H1 (cell line): ENCODE measurements around the gene LNPK. TPM values are rescaled to one million over a fixed set of nuclear protein-coding genes. Genes with fewer than 3 reads are reported as not detected.

Experiments
- CTCF ChIA-PET: fragments of 300-600 bp; sonication (Branson Sonifier 250); formaldehyde crosslinking; loops from one replicate; lab custom pipeline; 2021; ENCODE audit not compliant: partially characterized antibody; lab: Charles Lee
- POLR2A ChIA-PET: fragments of 300-600 bp; sonication (Branson Sonifier 250); formaldehyde crosslinking; loops from one replicate; lab custom pipeline; 2021; ENCODE audit warnings: inconsistent platforms; ENCODE audit not compliant: partially characterized antibody; lab: Charles Lee
- DNase-seq, 2 experiments: peaks; one replicate each; pipeline versions ENCODE4 v3.0.0 to v3.0.0-alpha.2; 2010 to 2022; ENCODE audit warnings: low spot score in 2 of 2, low read depth in 1 of 2, mixed read lengths in 1 of 2
- FAIRE-seq: peaks from 2 replicates; lab custom pipeline; 2011; peaks lifted over from hg19 to GRCh38; lab: Jason Lieb, UNC
- H2AFZ ChIP-seq: 2 replicates; pipeline ENCODE4 v1.8.1; 2012; ENCODE audit warnings: low read length, inconsistent platforms
- H2AK5ac ChIP-seq: 2 replicates; pipeline ENCODE4 v1.6.1; 2013; ENCODE audit warnings: low read depth, low read length
- H2BK120ac ChIP-seq: replicated peaks from 2 replicates; pipeline ENCODE3; 2013; ENCODE audit warnings: low read depth, low read length, inconsistent platforms
- H2BK12ac ChIP-seq: 2 replicates; pipeline ENCODE4 v1.6.1; 2013; ENCODE audit warnings: low read depth, low read length
- H2BK15ac ChIP-seq: 2 replicates; pipeline ENCODE4 v1.6.1; 2013; ENCODE audit warnings: low read length
- H2BK20ac ChIP-seq: 2 replicates; pipeline ENCODE4 v1.6.1; 2013; ENCODE audit warnings: low read length
- H2BK5ac ChIP-seq: 2 replicates; pipeline ENCODE4 v1.6.1; 2013; ENCODE audit warnings: low read depth, low read length
- H3K14ac ChIP-seq: 2 replicates; pipeline ENCODE4 v1.6.1; 2013; ENCODE audit warnings: inconsistent platforms; ENCODE audit not compliant: insufficient read length
- H3K18ac ChIP-seq: 2 replicates; pipeline ENCODE4 v1.6.1; 2013; ENCODE audit warnings: low read length; ENCODE audit errors: extremely low read depth
- H3K23ac ChIP-seq: 2 replicates; pipeline ENCODE4 v1.6.1; 2013; ENCODE audit warnings: inconsistent platforms; ENCODE audit not compliant: insufficient read length
- H3K23me2 ChIP-seq: 2 replicates; pipeline ENCODE4 v1.6.1; 2013; ENCODE audit warnings: low read depth, low read length
- H3K27ac ChIP-seq: 2 replicates; pipeline ENCODE4 v1.6.1; 2011; ENCODE audit warnings: low read depth, low read length, inconsistent platforms
- H3K27me3 ChIP-seq, 4 experiments: replicated peaks in 1 of 4; 1 replicate in 1 of 4; 2 replicates in 3 of 4; pipeline versions ENCODE4 v1.6.1 to v1.8.1; 2011 to 2013; ENCODE audit warnings: low read length in 3 of 4, mild to moderate bottlenecking in 3 of 4, inconsistent platforms in 2 of 4, mixed read lengths in 2 of 4, moderate library complexity in 1 of 4; ENCODE audit not compliant: control insufficient read depth in 3 of 4, insufficient read depth in 3 of 4; ENCODE audit errors: extremely low read depth in 1 of 4
- H3K36me3 ChIP-seq, 4 experiments: 2 replicates each; pipeline versions ENCODE4 v1.6.1 to v1.8.1; 2011 to 2013; ENCODE audit warnings: mild to moderate bottlenecking in 4 of 4, low read length in 3 of 4, moderate library complexity in 2 of 4, control low read depth in 1 of 4, inconsistent platforms in 1 of 4; ENCODE audit not compliant: insufficient read depth in 4 of 4, control insufficient read depth in 2 of 4
- H3K4ac ChIP-seq: replicated peaks from 2 replicates; pipeline ENCODE3; 2013; ENCODE audit warnings: low read length, low read depth, mixed read lengths, inconsistent platforms; ENCODE audit not compliant: insufficient read length
- H3K4me1 ChIP-seq, 4 experiments: replicated peaks in 1 of 4; 1 replicate in 1 of 4; 2 replicates in 3 of 4; pipeline versions ENCODE4 v1.6.1 to v1.8.1; 2011 to 2013; ENCODE audit warnings: low read length in 3 of 4, inconsistent platforms in 2 of 4, mixed read lengths in 1 of 4; ENCODE audit not compliant: insufficient read depth in 4 of 4, control insufficient read depth in 3 of 4
- H3K4me2 ChIP-seq, 2 experiments: 2 replicates each; pipeline versions ENCODE4 v1.6.1 to v1.8.1; 2011 to 2013; ENCODE audit warnings: low read depth in 2 of 2, low read length in 2 of 2, control low read depth in 1 of 2, inconsistent platforms in 1 of 2, mild to moderate bottlenecking in 1 of 2; ENCODE audit not compliant: insufficient read depth in 1 of 2
- H3K4me3 ChIP-seq, 4 experiments: fragments of 200-600, 300-600 bp in 1 of 4; sonication (generic), shearing (Covaris generic), sonication (Bioruptor Twin) in 1 of 4; 2 replicates each; pipeline versions ENCODE4 v1.5.1 to v1.8.1; 2011 to 2016; ENCODE audit warnings: low read length in 4 of 4, low read depth in 3 of 4, control low read depth in 2 of 4, inconsistent platforms in 2 of 4, mild to moderate bottlenecking in 2 of 4, mixed read lengths in 1 of 4, moderate library complexity in 1 of 4; ENCODE audit not compliant: insufficient read depth in 2 of 4; ENCODE audit errors: extremely low read depth in 1 of 4
- H3K56ac ChIP-seq: replicated peaks from 2 replicates; pipeline ENCODE3; 2013; ENCODE audit warnings: low read depth, mild to moderate bottlenecking, mixed read lengths, low read length, inconsistent platforms; ENCODE audit not compliant: insufficient read length
- H3K79me1 ChIP-seq: 2 replicates; pipeline ENCODE4 v1.6.1; 2013; ENCODE audit warnings: low read depth, low read length, control low read depth
- H3K79me2 ChIP-seq, 2 experiments: 2 replicates each; pipeline versions ENCODE4 v1.6.1 to v1.8.1; 2012 to 2013; ENCODE audit warnings: low read length in 2 of 2, mild to moderate bottlenecking in 2 of 2, inconsistent platforms in 1 of 2; ENCODE audit not compliant: insufficient read depth in 2 of 2, control insufficient read depth in 1 of 2
- H3K9ac ChIP-seq, 4 experiments: replicated peaks in 1 of 4; 1 replicate in 1 of 4; 2 replicates in 3 of 4; pipeline versions ENCODE4 v1.6.1 to v1.8.1; 2011 to 2013; ENCODE audit warnings: low read depth in 3 of 4, low read length in 3 of 4, control low read depth in 2 of 4, mild to moderate bottlenecking in 2 of 4, moderate library complexity in 2 of 4, inconsistent platforms in 1 of 4; ENCODE audit errors: extremely low read depth in 1 of 4
- H3K9me3 ChIP-seq, 2 experiments: 2 replicates each; pipeline versions ENCODE4 v1.6.1 to v1.8.1; 2012 to 2013; ENCODE audit warnings: mild to moderate bottlenecking in 2 of 2, moderate library complexity in 2 of 2, control low read depth in 1 of 2, inconsistent platforms in 1 of 2, low read depth in 1 of 2, low read length in 1 of 2, mixed read lengths in 1 of 2; ENCODE audit not compliant: insufficient read depth in 2 of 2
- H4K20me1 ChIP-seq, 2 experiments: replicated peaks in 1 of 2; 2 replicates each; pipeline versions ENCODE3 to v1.8.1; 2011 to 2013; ENCODE audit warnings: inconsistent platforms in 2 of 2, low read length in 2 of 2, mild to moderate bottlenecking in 1 of 2; ENCODE audit not compliant: insufficient read depth in 2 of 2, control insufficient read depth in 1 of 2
- H4K5ac ChIP-seq: 2 replicates; pipeline ENCODE4 v1.6.1; 2013; ENCODE audit warnings: low read length, low read depth, mixed read lengths, inconsistent platforms; ENCODE audit not compliant: insufficient read length
- H4K8ac ChIP-seq: 2 replicates; pipeline ENCODE4 v1.8.0; 2013; ENCODE audit warnings: mild to moderate bottlenecking, moderate library complexity, low read length, inconsistent platforms; ENCODE audit not compliant: insufficient read depth; ENCODE audit errors: extremely low read depth
- H4K91ac ChIP-seq: replicated peaks from 2 replicates; pipeline ENCODE3; 2013; ENCODE audit warnings: low read length, mixed read lengths, inconsistent platforms; ENCODE audit not compliant: insufficient read length
- BRCA1 ChIP-seq: IDR thresholded peaks from 2 replicates; pipeline ENCODE4 v1.6.1; 2012; ENCODE audit warnings: low read depth, low read length, improper control_type of control experiment
- CBX8 ChIP-seq: fragments of 300-800, 300-1000 bp; sonication (generic); IDR thresholded peaks from 2 replicates; pipeline ENCODE4 v1.7.1; 2016; ENCODE audit warnings: low read depth, low read length, borderline replicate concordance
- CTCF ChIP-seq, 3 experiments: IDR thresholded peaks; 1 replicate in 2 of 3; 2 replicates in 1 of 3; pipeline versions ENCODE4 v1.5.1 to v1.6.1; 2011; ENCODE audit warnings: low read length in 3 of 3, mild to moderate bottlenecking in 3 of 3, inconsistent platforms in 2 of 3, low read depth in 1 of 3, moderate library complexity in 1 of 3; ENCODE audit not compliant: insufficient read depth in 1 of 3; ENCODE audit errors: control extremely low read depth in 1 of 3
- EP300 ChIP-seq, 2 experiments: IDR thresholded peaks; 1 replicate in 1 of 2; 2 replicates in 1 of 2; pipeline ENCODE4 v1.6.1; 2011 to 2012; ENCODE audit warnings: low read depth in 2 of 2, low read length in 2 of 2, mild to moderate bottlenecking in 2 of 2, borderline replicate concordance in 1 of 2, inconsistent platforms in 1 of 2, moderate library complexity in 1 of 2
- MAX ChIP-seq: IDR thresholded peaks from 2 replicates; pipeline ENCODE4 v1.6.1; 2012; ENCODE audit warnings: inconsistent platforms
- POU5F1 ChIP-seq: IDR thresholded peaks from 2 replicates; pipeline ENCODE4 v1.6.1; 2011; ENCODE audit warnings: low read depth, mild to moderate bottlenecking, low read length, moderate library complexity
- RXRA ChIP-seq: IDR thresholded peaks from 2 replicates; pipeline ENCODE4 v1.6.1; 2011; ENCODE audit warnings: low read depth, mild to moderate bottlenecking, low read length, moderate library complexity; ENCODE audit not compliant: insufficient read depth
- SIN3A ChIP-seq, 2 experiments: IDR thresholded peaks in 1 of 2; conservative IDR thresholded peaks in 1 of 2; 2 replicates each; pipeline ENCODE4 v1.6.1; 2011 to 2012; ENCODE audit warnings: low read length in 2 of 2, improper control_type of control experiment in 1 of 2, low read depth in 1 of 2, mild to moderate bottlenecking in 1 of 2
- SP2 ChIP-seq: IDR thresholded peaks from 2 replicates; pipeline ENCODE4 v1.6.1; 2012; ENCODE audit warnings: mild to moderate bottlenecking, low read length, inconsistent platforms
- YY1 ChIP-seq: IDR thresholded peaks from 2 replicates; pipeline ENCODE4 v1.6.1; 2011; ENCODE audit warnings: low read depth, mild to moderate bottlenecking, low read length
- WGBS, 2 experiments: shearing (Covaris generic) in 1 of 2; methylation state at CpG; one replicate each; pipeline versions ENCODE4 v1.1.6 to v1.1.7; 2013 to 2015; ENCODE audit warnings: low lambda C conversion rate in 2 of 2, mixed read lengths in 2 of 2, inconsistent platforms in 1 of 2, low coverage in 1 of 2, missing lambda C conversion rate in 1 of 2; ENCODE audit not compliant: insufficient replicate concordance in 2 of 2, insufficient coverage in 1 of 2, insufficient read length in 1 of 2; ENCODE audit errors: extremely low coverage in 1 of 2, missing lambda C conversion rate in 1 of 2; 5-methylcytosine and 5-hydroxymethylcytosine counted together
- polyA plus RNA-seq, 7 experiments: library from polyadenylated mRNA; depleted of rRNA in 3 of 7; stranded (reverse) in 5 of 7; unstranded in 2 of 7; fragments of >200 nt in 5 of 7; fragments of 200-250 nt in 2 of 7; gene quantifications; 1 replicate in 5 of 7; 2 replicates in 1 of 7; 4 replicates in 1 of 7; pipeline versions ENCODE4 v1.2.1 to v1.2.3, GENCODE V29; 2011 to 2013; ENCODE audit warnings: missing spikeins in 2 of 7, mixed read lengths in 2 of 7
- total RNA-seq: library from RNA; stranded (reverse); fragmentation: NEBNext Ultra II Directional; extraction: Animal tissue kit (Norgen Biotek cat#: 25700); gene quantifications from 2 replicates; pipeline ENCODE4 v1.2.1, GENCODE V29; 2021

Gene LNPK
- total and polyA plus RNA-seq, 2 of the 8 experiments (the other 6 are each of a cell fraction or from before 2014, with no cell fraction given): 3.1 to 10.3 TPM

GRCh38 chr2:175950512-175950911 is 51.6 kb downstream of the LNPK start:
- Histone ChIP-seq H3K79me1 (no peaks in the 10 kb centered on the region), H3K14ac (no peak overlapping the region), H4K8ac (no peak overlapping the region), H2BK15ac (no peak overlapping the region), H3K4ac (no peak overlapping the region), H3K23ac (no peak overlapping the region), H3K56ac (no peak overlapping the region), H3K27ac (no peak overlapping the region), H3K23me2 (no peaks in the 10 kb centered on the region), H2BK20ac (no peak overlapping the region), H4K91ac (no peak overlapping the region), H2AK5ac (no peak overlapping the region), H3K18ac (no peak overlapping the region), H3K79me2 (no peaks in the 10 kb centered on the region), H3K9ac (no peak overlapping the region), H2BK120ac (no peak overlapping the region), H2BK5ac (no peak overlapping the region), H3K4me3 (no peak overlapping the region), H3K27me3 (no peaks in the 10 kb centered on the region), H2AFZ (no peak overlapping the region), H4K5ac (no peak overlapping the region), H3K4me1 (no peaks in the 10 kb centered on the region), H3K36me3 (peaks cover 0 to 3% (median 0%) of the 10 kb centered on the region in 4 experiments; a peak in 2 of 8 replicates), H4K20me1 (no peaks in the 10 kb centered on the region), H2BK12ac (no peak overlapping the region), H3K4me2 (no peak overlapping the region), H3K9me3 (no peaks in the 10 kb centered on the region)
- TF ChIP-seq CTCF (IDR thresholded peaks at IDR 0.05; ENCODE audit: control extremely low read depth in 1 of 3, insufficient read depth in 1 of 3, low read depth in 1 of 3, low read length in 3 of 3): no peak
- TF ChIP-seq YY1: no peak
- no peak for TF ChIP-seq POU5F1
- no peak for TF ChIP-seq BRCA1
- no peak for TF ChIP-seq SIN3A (conservative IDR thresholded peaks at IDR 0.05 in 1 of 2, IDR thresholded peaks at IDR 0.05 in 1 of 2; ENCODE audit: low read depth in 1 of 2, low read length in 2 of 2)
- no peak for TF ChIP-seq RXRA
- no peak for TF ChIP-seq CBX8
- TF ChIP-seq EP300 (IDR thresholded peaks at IDR 0.05; ENCODE audit: borderline replicate concordance in 1 of 2, low read depth in 2 of 2, low read length in 2 of 2): no peak
- no peak for TF ChIP-seq SP2
- TF ChIP-seq MAX: no peak
- ChIA-PET CTCF (interaction anchor here (0.8 to 1.0 kb wide), 2 partner anchors 138 to 282 kb away, joined by 3 read pairs; no protein-coding TSS in a partner anchor), POLR2A (no interaction called here)
- WGBS, 2 experiments: 91% methylated on average over 3 of the region's 3 CpGs; no CpG with 5 or more reads in 1 of the 2 experiments
- FAIRE-seq (no peak), DNase-seq (no peak)
